Esophagus squamous epithelium (tissue), 4 donors: ENCODE results near the gene TRMT2A.

Source experiments
- POLR2A ChIP-seq, 4 donors: fragments of 450-650 bp; IDR thresholded peaks; one replicate each; pipeline ENCODE4 v1.6.1; 2017; ENCODE audit warnings: antibody characterized with exemption in 4 of 4, mild to moderate bottlenecking in 4 of 4, moderate library complexity in 3 of 4
- TF ChIP-seq, protein P1 (sequence below), 6 experiments: fragments of 450-650 bp in 4 of 6; fragments of 200-600 bp in 2 of 6; sonication (generic) in 2 of 6; IDR thresholded peaks; one replicate each; pipeline ENCODE4 v1.5.1; 2016 to 2019; ENCODE audit warnings: antibody characterized with exemption in 6 of 6, mild to moderate bottlenecking in 4 of 6, moderate library complexity in 4 of 6

DNA sequence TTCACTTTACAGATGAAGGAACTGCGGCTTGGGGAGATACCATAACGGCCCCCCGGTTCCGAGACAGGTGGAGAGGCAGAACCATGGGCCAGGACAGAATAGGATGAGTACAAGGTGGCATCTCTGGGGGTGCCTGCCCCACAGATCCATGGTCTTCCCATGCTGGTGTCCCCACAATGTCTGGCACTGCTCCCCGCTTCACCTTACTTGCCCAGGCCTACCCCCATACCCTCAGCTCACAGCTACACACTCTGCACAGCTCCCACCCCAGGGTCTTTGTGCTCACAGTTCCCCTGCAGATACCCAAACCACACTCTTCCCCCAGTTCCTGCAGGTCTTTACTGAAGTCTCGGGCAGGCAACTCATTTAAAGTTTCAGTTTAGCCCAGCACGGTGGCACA is 48.4 kb downstream of the TRMT2A start:
- TF ChIP-seq POLR2A (IDR thresholded peaks at IDR 0.05), result no peak
- TF ChIP-seq, protein P1, sequence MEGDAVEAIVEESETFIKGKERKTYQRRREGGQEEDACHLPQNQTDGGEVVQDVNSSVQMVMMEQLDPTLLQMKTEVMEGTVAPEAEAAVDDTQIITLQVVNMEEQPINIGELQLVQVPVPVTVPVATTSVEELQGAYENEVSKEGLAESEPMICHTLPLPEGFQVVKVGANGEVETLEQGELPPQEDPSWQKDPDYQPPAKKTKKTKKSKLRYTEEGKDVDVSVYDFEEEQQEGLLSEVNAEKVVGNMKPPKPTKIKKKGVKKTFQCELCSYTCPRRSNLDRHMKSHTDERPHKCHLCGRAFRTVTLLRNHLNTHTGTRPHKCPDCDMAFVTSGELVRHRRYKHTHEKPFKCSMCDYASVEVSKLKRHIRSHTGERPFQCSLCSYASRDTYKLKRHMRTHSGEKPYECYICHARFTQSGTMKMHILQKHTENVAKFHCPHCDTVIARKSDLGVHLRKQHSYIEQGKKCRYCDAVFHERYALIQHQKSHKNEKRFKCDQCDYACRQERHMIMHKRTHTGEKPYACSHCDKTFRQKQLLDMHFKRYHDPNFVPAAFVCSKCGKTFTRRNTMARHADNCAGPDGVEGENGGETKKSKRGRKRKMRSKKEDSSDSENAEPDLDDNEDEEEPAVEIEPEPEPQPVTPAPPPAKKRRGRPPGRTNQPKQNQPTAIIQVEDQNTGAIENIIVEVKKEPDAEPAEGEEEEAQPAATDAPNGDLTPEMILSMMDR (IDR thresholded peaks at IDR 0.05), result no peak
